Stimulated activated CD8-positive, alpha-beta memory T cell treated with anti-CD3 and anti-CD28 coated beads, Interleukin-2, amount 100 ng/mL, for 1 hour (primary cell): ENCODE measurements around the gene EBNA1BP2.
"Not testable (repeated sequence)": the region's sequence is repeated elsewhere in the genome, so short reads cannot be mapped to it uniquely, and the experiment has no call there.

ENCODE experiments used
- DNase-seq, 2 donors: peaks; one replicate each; pipeline ENCODE4 v3.0.0-alpha.2; 2020; ENCODE audit warnings: low read depth in 2 of 2

Gene EBNA1BP2

GRCh38 chr1:43119928-43120586 is 52.0 kb downstream of the EBNA1BP2 start:
- not testable (repeated sequence) for DNase-seq
